ENCODE data around the gene OAS2. TPM values are rescaled to one million over a fixed set of nuclear protein-coding genes. Genes with fewer than 3 reads are reported as not detected.

The OAS2 gene
- total RNA-seq, 4 donors from 2014 or later: 1.7 to 5.2 (median 2.5) TPM

- in situ Hi-C loops (cut with MboI; ENCODE audit: low sequenced_read_pairs in 4 of 4) (no loop called here), intact Hi-C loops (cut with DNase I; ENCODE audit: low total_unique reads) (no loop called here)
- Histone ChIP-seq H3K4me1 (no peaks in the 10 kb centered on the region), H3K27ac (no peak overlapping the region), H3K27me3 (no peaks in the 10 kb centered on the region), H3K36me3 (no peaks in the 10 kb centered on the region), H3K9me3 (no peaks in the 10 kb centered on the region), H3K4me3 (no peak overlapping the region)
- ATAC-seq (no peak), DNase-seq (no peak)
- no peak for TF ChIP-seq POLR2A (IDR thresholded peaks at IDR 0.05)
- TF ChIP-seq, protein P1, sequence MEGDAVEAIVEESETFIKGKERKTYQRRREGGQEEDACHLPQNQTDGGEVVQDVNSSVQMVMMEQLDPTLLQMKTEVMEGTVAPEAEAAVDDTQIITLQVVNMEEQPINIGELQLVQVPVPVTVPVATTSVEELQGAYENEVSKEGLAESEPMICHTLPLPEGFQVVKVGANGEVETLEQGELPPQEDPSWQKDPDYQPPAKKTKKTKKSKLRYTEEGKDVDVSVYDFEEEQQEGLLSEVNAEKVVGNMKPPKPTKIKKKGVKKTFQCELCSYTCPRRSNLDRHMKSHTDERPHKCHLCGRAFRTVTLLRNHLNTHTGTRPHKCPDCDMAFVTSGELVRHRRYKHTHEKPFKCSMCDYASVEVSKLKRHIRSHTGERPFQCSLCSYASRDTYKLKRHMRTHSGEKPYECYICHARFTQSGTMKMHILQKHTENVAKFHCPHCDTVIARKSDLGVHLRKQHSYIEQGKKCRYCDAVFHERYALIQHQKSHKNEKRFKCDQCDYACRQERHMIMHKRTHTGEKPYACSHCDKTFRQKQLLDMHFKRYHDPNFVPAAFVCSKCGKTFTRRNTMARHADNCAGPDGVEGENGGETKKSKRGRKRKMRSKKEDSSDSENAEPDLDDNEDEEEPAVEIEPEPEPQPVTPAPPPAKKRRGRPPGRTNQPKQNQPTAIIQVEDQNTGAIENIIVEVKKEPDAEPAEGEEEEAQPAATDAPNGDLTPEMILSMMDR (IDR thresholded peaks at IDR 0.05 in 4 of 5, conservative IDR thresholded peaks at IDR 0.05 in 1 of 5): no peak
Observed at GRCh38 chr12:113022563-113023297, 44.4 kb downstream of the OAS2 start.

- H3K9me3 ChIP-seq: no peaks in the 10 kb centered on the region
- H3K4me3 ChIP-seq: no peak overlapping the region
- no peak overlapping the region for H3K27ac ChIP-seq
- TF ChIP-seq, protein P1 (IDR thresholded peaks at IDR 0.05 in 4 of 5, conservative IDR thresholded peaks at IDR 0.05 in 1 of 5): no peak
- TF ChIP-seq POLR2A (IDR thresholded peaks at IDR 0.05): no peak
- DNase-seq (no peak), ATAC-seq (no peak)
- intact Hi-C loops (cut with DNase I; ENCODE audit: low total_unique reads): no loop called here
- H3K4me1 ChIP-seq: no peaks in the 10 kb centered on the region
- in situ Hi-C loops (cut with MboI; ENCODE audit: low sequenced_read_pairs in 4 of 4): no loop called here
- no peaks in the 10 kb centered on the region for H3K36me3 ChIP-seq
- H3K27me3 ChIP-seq: no peaks in the 10 kb centered on the region
Observed at GRCh38 chr12:113027726-113028125, 49.4 kb downstream of the OAS2 start.

- ATAC-seq (peak in 1 of 2 donors; percentile 36), DNase-seq (no peak)
- intact Hi-C loops (cut with DNase I; ENCODE audit: low total_unique reads) (no loop called here), in situ Hi-C loops (cut with MboI; ENCODE audit: low sequenced_read_pairs in 4 of 4) (no loop called here)
- H3K4me1 ChIP-seq: no peaks in the 10 kb centered on the region
- H3K27me3 ChIP-seq: no peaks in the 10 kb centered on the region
- H3K27ac ChIP-seq: no peak overlapping the region
- no peaks in the 10 kb centered on the region for H3K9me3 ChIP-seq
- H3K36me3 ChIP-seq: no peaks in the 10 kb centered on the region
- H3K4me3 ChIP-seq: no peak overlapping the region
- TF ChIP-seq POLR2A (IDR thresholded peaks at IDR 0.05): no peak
- TF ChIP-seq, protein P1 (IDR thresholded peaks at IDR 0.05 in 4 of 5, conservative IDR thresholded peaks at IDR 0.05 in 1 of 5): peak in 3 of 5 experiments; percentile 27 to 51 (median 32)
Observed at GRCh38 chr12:113030875-113031525, 52.7 kb downstream of the OAS2 start.

DNA sequence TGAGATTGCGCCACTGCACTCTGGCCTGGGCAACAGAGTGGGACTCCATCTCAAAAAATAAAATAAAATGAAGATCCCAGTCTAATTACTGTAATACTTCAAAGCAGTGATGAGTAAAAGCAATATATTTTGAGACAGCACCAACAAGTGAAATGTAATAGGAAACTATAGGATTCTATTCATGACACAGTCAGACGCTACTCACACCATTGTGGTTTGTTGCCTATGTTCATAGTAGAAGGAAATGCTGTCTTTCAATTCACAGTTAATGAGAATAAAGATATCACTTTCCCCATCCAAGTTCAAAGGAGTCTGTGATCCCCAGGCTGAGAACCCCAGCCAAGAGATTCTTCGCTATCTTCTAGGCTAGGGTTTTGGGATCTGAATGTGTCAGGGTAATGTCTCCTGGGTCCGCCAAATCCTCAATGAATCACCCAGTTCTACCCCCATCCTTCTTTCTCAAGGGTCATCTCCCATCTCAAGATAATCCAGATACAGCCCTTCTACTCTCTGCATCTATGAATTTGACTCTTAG lies 61.7 kb downstream of the OAS2 start:
- in situ Hi-C loops (cut with MboI; ENCODE audit: low sequenced_read_pairs in 4 of 4): no loop called here

More for the DNA sequence above, 61.7 kb downstream of the OAS2 start:
- TF ChIP-seq, protein P1 (IDR thresholded peaks at IDR 0.05 in 4 of 5, conservative IDR thresholded peaks at IDR 0.05 in 1 of 5): no peak
- TF ChIP-seq POLR2A (IDR thresholded peaks at IDR 0.05): no peak
- no peak for ATAC-seq
- DNase-seq: no peak
- Histone ChIP-seq H3K27me3 (peaks cover 0 to 5% (median 0%) of the 10 kb centered on the region in 3 donors), H3K27ac (peak overlapping the region in 1 of 4 donors; percentile 38), H3K4me3 (no peak overlapping the region), H3K4me1 (no peaks in the 10 kb centered on the region), H3K9me3 (no peaks in the 10 kb centered on the region), H3K36me3 (no peaks in the 10 kb centered on the region)
- intact Hi-C loops (cut with DNase I; ENCODE audit: low total_unique reads): no loop called here

All from gastrocnemius medialis (tissue), 4 donors.